CD4-positive, alpha-beta memory T cell (primary cell): Measurements from ENCODE around the gene DGLUCY. TPM values are rescaled to one million over a fixed set of nuclear protein-coding genes. Genes with fewer than 3 reads are reported as not detected.
"Not testable (repeated sequence)": the region's sequence is repeated elsewhere in the genome, so short reads cannot be mapped to it uniquely, and the experiment has no call there.

Source experiments
- CTCF ChIA-PET: fragments of 350-600 bp; sonication (Branson Sonifier 250); formaldehyde crosslinking; loops from one replicate; lab custom pipeline; 2021; ENCODE audit warnings: inconsistent platforms; ENCODE audit not compliant: partially characterized antibody; lab: Charles Lee
- POLR2A ChIA-PET: fragments of 350-600 bp; sonication (Branson Sonifier 250); formaldehyde crosslinking; loops from one replicate; lab custom pipeline; 2021; ENCODE audit not compliant: partially characterized antibody; lab: Charles Lee
- DNase-seq, 5 donors: peaks; one replicate each; pipeline versions ENCODE4 v3.0.0 to v3.0.0-alpha.2; 2020 to 2022; ENCODE audit warnings: mixed read lengths in 1 of 5
- H3K27ac ChIP-seq: one replicate; pipeline ENCODE4 v1.7.0; 2013; ENCODE audit warnings: low read depth, low read length
- H3K27me3 ChIP-seq: 2 replicates; pipeline ENCODE4 v1.7.0; 2013; ENCODE audit warnings: mild to moderate bottlenecking, low read length, moderate library complexity; ENCODE audit not compliant: insufficient read depth
- H3K36me3 ChIP-seq: 2 replicates; pipeline ENCODE4 v1.7.0; 2013; ENCODE audit warnings: mild to moderate bottlenecking, low read length, moderate library complexity; ENCODE audit not compliant: insufficient read depth
- H3K4me1 ChIP-seq: 2 replicates; pipeline ENCODE4 v1.7.0; 2013; ENCODE audit warnings: mild to moderate bottlenecking, low read length, moderate library complexity; ENCODE audit not compliant: insufficient read depth
- H3K4me3 ChIP-seq, 2 donors: one replicate each; pipeline ENCODE4 v1.7.0; 2013; ENCODE audit warnings: low read length in 2 of 2, mild to moderate bottlenecking in 1 of 2
- H3K9me3 ChIP-seq, 2 donors: one replicate each; pipeline ENCODE4 v1.7.0; 2013; ENCODE audit warnings: low read length in 2 of 2, control low read depth in 1 of 2; ENCODE audit not compliant: control insufficient read depth in 1 of 2
- H3K27ac Mint-ChIP-seq, 7 donors: one replicate each; pipeline ENCODE4 v1.8.0; 2020 to 2021; ENCODE audit warnings: mixed read lengths in 7 of 7, mild to moderate bottlenecking in 6 of 7, inconsistent platforms in 3 of 7, moderate library complexity in 3 of 7
- H3K27me3 Mint-ChIP-seq, 2 donors: one replicate each; pipeline ENCODE4 v1.8.0; 2020 to 2021; ENCODE audit warnings: mixed read lengths in 2 of 2
- H3K36me3 Mint-ChIP-seq, 2 donors: one replicate each; pipeline ENCODE4 v1.8.0; 2020 to 2021; ENCODE audit warnings: mixed read lengths in 2 of 2, inconsistent platforms in 1 of 2, mild to moderate bottlenecking in 1 of 2
- H3K4me1 Mint-ChIP-seq, 4 donors: one replicate each; pipeline ENCODE4 v1.8.0; 2020 to 2021; ENCODE audit warnings: mixed read lengths in 4 of 4, mild to moderate bottlenecking in 1 of 4
- H3K4me3 Mint-ChIP-seq, 8 donors: one replicate each; pipeline ENCODE4 v1.8.0; 2020 to 2021; ENCODE audit warnings: mixed read lengths in 8 of 8, mild to moderate bottlenecking in 7 of 8, moderate library complexity in 6 of 8, inconsistent platforms in 3 of 8
- H3K9me3 Mint-ChIP-seq, 8 donors: one replicate each; pipeline ENCODE4 v1.8.0; 2020 to 2021; ENCODE audit warnings: mixed read lengths in 8 of 8, mild to moderate bottlenecking in 5 of 8, inconsistent platforms in 3 of 8, moderate library complexity in 1 of 8
- intact Hi-C: fragments of 100-400 bp; cut with micrococcal nuclease; formaldehyde crosslinking; loops from one replicate; pipeline ENCODE4 v1.15.1; 2023
- polyA plus RNA-seq, 2 donors: library from polyadenylated mRNA; unstranded; fragments of 300-500 nt; fragmentation: Illumina TruSeq; gene quantifications; one replicate each; pipeline ENCODE4 v1.2.3, GENCODE V29; 2021
- total RNA-seq, 2 experiments: library from RNA; stranded (reverse); gene quantifications; one replicate each; pipeline ENCODE4 v1.2.3, GENCODE V29; 2021

Gene DGLUCY
- total and polyA plus RNA-seq, 4 experiments from 2014 or later, result 40.9 to 141 (median 89.0) TPM

DNA sequence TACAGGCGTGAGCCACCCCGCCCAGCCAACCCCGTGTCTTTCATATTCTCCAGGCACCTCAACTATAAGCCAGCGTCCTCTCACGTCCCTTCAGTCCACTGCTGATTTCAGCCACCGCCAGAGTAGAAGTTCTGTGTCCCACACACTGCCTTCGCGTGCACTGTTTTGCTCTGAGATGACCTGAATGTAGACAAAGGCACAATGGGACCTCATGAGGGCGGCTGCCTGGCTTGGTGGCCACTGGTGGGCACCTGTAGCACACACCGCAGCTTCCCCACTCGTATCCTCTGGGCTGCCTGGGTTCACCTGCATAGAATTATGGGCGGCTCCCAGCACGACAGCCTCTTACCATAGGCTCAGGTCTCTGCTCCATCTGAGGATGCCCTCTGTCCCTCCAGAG, 73.4 kb downstream of the DGLUCY start:
- Mint-ChIP-seq H3K4me1 (peaks cover 0 to 9% (median 4%) of the 10 kb centered on the region in 4 donors), H3K4me3 (no peak overlapping the region), H3K9me3 (no peaks in the 10 kb centered on the region), H3K27ac (peak overlapping the region in 1 of 7 donors; percentile 35), H3K27me3 (no peaks in the 10 kb centered on the region), H3K36me3 (peaks cover 60 to 67% of the 10 kb centered on the region in 2 donors)
- H3K27me3 ChIP-seq, result no peaks in the 10 kb centered on the region
- no peaks in the 10 kb centered on the region for H3K4me1 ChIP-seq
- CTCF ChIA-PET, result interaction anchor here (2.8 kb wide), 1 partner anchor 10 kb away, joined by 11 read pairs; no protein-coding TSS in a partner anchor
- POLR2A ChIA-PET, result no interaction called here
- intact Hi-C loops, result no loop called here
- H3K4me3 ChIP-seq, result no peak overlapping the region
- peaks cover 63% of the 10 kb centered on the region for H3K36me3 ChIP-seq
- no peaks in the 10 kb centered on the region for H3K9me3 ChIP-seq
- no peak for DNase-seq
- no peak overlapping the region for H3K27ac ChIP-seq

GRCh38 chr14:91190853-91191252, 77.0 kb downstream of the DGLUCY start:
- Histone ChIP-seq H3K36me3 (peaks cover 49% of the 10 kb centered on the region), H3K27me3 (no peaks in the 10 kb centered on the region), H3K27ac (no peak overlapping the region), H3K9me3 (no peaks in the 10 kb centered on the region), H3K4me3 (no peak overlapping the region), H3K4me1 (peaks cover 14% of the 10 kb centered on the region)
- Mint-ChIP-seq H3K27ac (peak overlapping the region in 3 of 7 donors; percentile 77 to 91 (median 77)), H3K4me3 (no peak overlapping the region), H3K27me3 (no peaks in the 10 kb centered on the region), H3K9me3 (peaks cover 0 to 2% (median 0%) of the 10 kb centered on the region in 8 donors), H3K4me1 (peaks cover 15 to 31% (median 23%) of the 10 kb centered on the region in 4 donors), H3K36me3 (peaks cover 53 to 72% of the 10 kb centered on the region in 2 donors)
- DNase-seq, result no peak
- ChIA-PET CTCF (no interaction called here), POLR2A (no interaction called here)
- intact Hi-C loops, result loop anchor here (5.0 kb wide), 2 partner anchors 36 to 56 kb away; no protein-coding TSS in a partner anchor

GRCh38 chr14:91193069-91193468, 79.2 kb downstream of the DGLUCY start:
- Mint-ChIP-seq H3K27me3 (no peaks in the 10 kb centered on the region), H3K36me3 (peaks cover 57 to 68% of the 10 kb centered on the region in 2 donors), H3K4me3 (peak overlapping the region in 1 of 8 donors; percentile 55), H3K4me1 (peaks cover 18 to 31% (median 25%) of the 10 kb centered on the region in 4 donors), H3K27ac (peak overlapping the region in 4 of 7 donors; percentile 3 to 44 (median 40)), H3K9me3 (peaks cover 0 to 2% (median 0%) of the 10 kb centered on the region in 8 donors)
- peaks cover 49% of the 10 kb centered on the region for H3K36me3 ChIP-seq
- no peak for DNase-seq
- no peaks in the 10 kb centered on the region for H3K9me3 ChIP-seq
- POLR2A ChIA-PET, result interaction anchor here (0.9 to 2.6 kb wide), 9 partner anchors 9 to 290 kb away, joined by 3 to 34 read pairs (median 5); partner anchors contain the start of genes GPR68 and RPS6KA5
- no peaks in the 10 kb centered on the region for H3K27me3 ChIP-seq
- no peak overlapping the region for H3K4me3 ChIP-seq
- intact Hi-C loops, result loop anchor here (5.0 kb wide), 2 partner anchors 34 to 54 kb away; no protein-coding TSS in a partner anchor
- H3K4me1 ChIP-seq, result peaks cover 14% of the 10 kb centered on the region
- H3K27ac ChIP-seq, result no peak overlapping the region
- CTCF ChIA-PET, result interaction anchor here (0.7 to 3.0 kb wide), 7 partner anchors 10 to 862 kb away, joined by 3 to 32 read pairs (median 5); no protein-coding TSS in a partner anchor

GRCh38 chr14:91195881-91196280, 82.0 kb downstream of the DGLUCY start:
- no peaks in the 10 kb centered on the region for H3K9me3 ChIP-seq

DNA sequence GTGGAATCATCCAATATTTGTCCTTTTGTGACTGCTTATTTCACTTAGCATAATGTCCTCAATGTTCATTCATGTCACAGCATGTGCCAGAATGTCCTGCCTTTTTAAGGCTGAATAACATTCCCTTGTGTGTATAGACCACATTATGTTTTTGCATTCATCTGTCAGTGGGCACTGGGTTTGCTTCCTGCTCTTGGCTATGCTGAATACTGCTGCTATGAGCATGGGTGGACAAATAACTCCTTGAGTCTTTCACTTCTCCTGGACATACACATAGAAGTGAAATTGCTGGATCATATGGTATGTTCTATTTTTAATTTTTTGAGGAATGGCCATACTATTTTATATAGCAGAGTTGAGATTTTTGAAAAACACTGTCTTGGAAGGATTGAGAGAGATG, 83.8 kb downstream of the DGLUCY start:
- Histone ChIP-seq H3K9me3 (no peaks in the 10 kb centered on the region), H3K27ac (no peak overlapping the region), H3K4me3 (no peak overlapping the region), H3K36me3 (peaks cover 24% of the 10 kb centered on the region), H3K27me3 (no peaks in the 10 kb centered on the region), H3K4me1 (peaks cover 22% of the 10 kb centered on the region)
- H3K4me1 Mint-ChIP-seq, result peaks cover 25 to 44% (median 34%) of the 10 kb centered on the region in 4 donors
- H3K36me3 Mint-ChIP-seq, result peaks cover 51 to 58% of the 10 kb centered on the region in 2 donors
- H3K4me3 Mint-ChIP-seq, result no peak overlapping the region
- CTCF ChIA-PET, result no interaction called here
- no peaks in the 10 kb centered on the region for H3K27me3 Mint-ChIP-seq
- intact Hi-C loops, result no loop called here
- no peak for DNase-seq
- peak overlapping the region in 1 of 7 donors; percentile 48 for H3K27ac Mint-ChIP-seq
- peaks cover 0 to 2% (median 0%) of the 10 kb centered on the region in 8 donors for H3K9me3 Mint-ChIP-seq
- POLR2A ChIA-PET, result no interaction called here

More at GRCh38 chr14:91195881-91196280, 82.0 kb downstream of the DGLUCY start:
- no peak overlapping the region for H3K27ac ChIP-seq
- intact Hi-C loops, result no loop called here
- Mint-ChIP-seq H3K27ac (no peak overlapping the region), H3K9me3 (peaks cover 0 to 2% (median 0%) of the 10 kb centered on the region in 8 donors), H3K4me3 (no peak overlapping the region), H3K36me3 (peaks cover 59 to 70% of the 10 kb centered on the region in 2 donors), H3K27me3 (no peaks in the 10 kb centered on the region), H3K4me1 (peaks cover 21 to 35% (median 33%) of the 10 kb centered on the region in 4 donors)
- no peaks in the 10 kb centered on the region for H3K27me3 ChIP-seq
- H3K36me3 ChIP-seq, result peaks cover 37% of the 10 kb centered on the region
- DNase-seq, result no peak
- no peak overlapping the region for H3K4me3 ChIP-seq
- CTCF ChIA-PET, result interaction anchor here (1.2 kb wide), 1 partner anchor 51 kb away, joined by 3 read pairs; no protein-coding TSS in a partner anchor
- peaks cover 14% of the 10 kb centered on the region for H3K4me1 ChIP-seq
- POLR2A ChIA-PET, result no interaction called here

- intact Hi-C loops, H3K27me3 Mint-ChIP-seq, H3K9me3 ChIP-seq, H3K9me3 Mint-ChIP-seq, H3K4me3 ChIP-seq, H3K27me3 ChIP-seq, H3K27ac ChIP-seq, POLR2A ChIA-PET, DNase-seq: not testable (repeated sequence)
- peaks cover 66 to 67% of the 10 kb centered on the region in 2 donors for H3K36me3 Mint-ChIP-seq
- H3K4me1 ChIP-seq, result peaks cover 11% of the 10 kb centered on the region
- H3K27ac Mint-ChIP-seq, result peak overlapping the region in 4 of 7 donors; percentile 3 to 76 (median 34)
- CTCF ChIA-PET, result interaction anchor here (0.7 to 2.3 kb wide), 5 partner anchors 23 to 439 kb away, joined by 3 to 10 read pairs (median 3); no protein-coding TSS in a partner anchor
- peaks cover 29% of the 10 kb centered on the region for H3K36me3 ChIP-seq
- H3K4me3 Mint-ChIP-seq, result peak overlapping the region in 1 of 8 donors; percentile 22
- H3K4me1 Mint-ChIP-seq, result peaks cover 16 to 30% (median 24%) of the 10 kb centered on the region in 4 donors
These were observed 86.9 kb downstream of the DGLUCY start for GRCh38 chr14:91200802-91201201.

- CTCF ChIA-PET, result interaction anchor here (0.7 to 2.3 kb wide), 6 partner anchors 9 to 161 kb away, joined by 3 to 10 read pairs (median 4); no protein-coding TSS in a partner anchor
- H3K27ac ChIP-seq, result no peak overlapping the region
- H3K27ac Mint-ChIP-seq, result peak overlapping the region in 6 of 7 donors; percentile 52 to 86 (median 68)
- no peak for DNase-seq
- no peaks in the 10 kb centered on the region for H3K9me3 ChIP-seq
- no peak overlapping the region for H3K4me3 ChIP-seq
- peaks cover 18% of the 10 kb centered on the region for H3K36me3 ChIP-seq
- peaks cover 24 to 44% (median 34%) of the 10 kb centered on the region in 4 donors for H3K4me1 Mint-ChIP-seq
- peak overlapping the region in 6 of 8 donors; percentile 32 to 73 (median 50) for H3K4me3 Mint-ChIP-seq
- intact Hi-C loops, result no loop called here
- H3K4me1 ChIP-seq, result peaks cover 25% of the 10 kb centered on the region
- H3K36me3 Mint-ChIP-seq, result peaks cover 65 to 68% of the 10 kb centered on the region in 2 donors
- H3K27me3 Mint-ChIP-seq, result no peaks in the 10 kb centered on the region
- no peaks in the 10 kb centered on the region for H3K27me3 ChIP-seq
- H3K9me3 Mint-ChIP-seq, result no peaks in the 10 kb centered on the region
- POLR2A ChIA-PET, result interaction anchor here (0.7 to 1.7 kb wide), 5 partner anchors 9 to 78 kb away, joined by 3 to 5 read pairs (median 3); no protein-coding TSS in a partner anchor
These were observed 88.5 kb downstream of the DGLUCY start for GRCh38 chr14:91202234-91202974.
